Thyroid gland (tissue), 4 donors: ENCODE results near the gene BAZ1B.

Experiments
- POLR2A ChIP-seq, 2 donors: fragments of 450-650 bp; IDR thresholded peaks; one replicate each; pipeline ENCODE4 v1.6.1; 2017; ENCODE audit warnings: antibody characterized with exemption in 2 of 2, mild to moderate bottlenecking in 2 of 2, moderate library complexity in 1 of 2
- TF ChIP-seq, protein P1 (sequence below), 6 experiments: fragments of 200-600 bp in 3 of 6; fragments of 450-650 bp in 3 of 6; sonication (generic) in 3 of 6; IDR thresholded peaks; one replicate each; pipeline ENCODE4 v1.5.1; 2016 to 2019; ENCODE audit warnings: antibody characterized with exemption in 6 of 6, mild to moderate bottlenecking in 2 of 6, inconsistent platforms in 1 of 6, moderate library complexity in 1 of 6

DNA sequence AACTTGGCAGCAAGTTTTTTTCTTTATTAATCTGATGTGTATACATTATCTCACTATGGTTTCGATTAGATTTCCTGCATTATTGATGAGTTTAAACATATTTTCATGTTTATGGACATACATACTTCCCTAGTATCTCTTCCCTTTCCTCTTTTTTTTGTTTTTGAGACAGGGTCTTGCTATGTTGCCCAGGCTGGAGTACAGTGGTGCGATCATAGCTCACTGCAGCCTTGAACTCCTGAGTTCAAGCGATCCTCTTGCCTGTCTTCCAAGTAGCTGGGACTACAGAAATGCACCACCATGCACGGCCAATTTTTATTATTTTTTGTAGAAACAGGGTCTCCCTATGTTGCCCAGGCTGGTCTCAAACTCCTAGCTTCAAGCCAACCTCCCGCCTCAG lies 18.9 kb downstream of the BAZ1B start:
- no peak for TF ChIP-seq POLR2A (IDR thresholded peaks at IDR 0.05)
- TF ChIP-seq, protein P1, sequence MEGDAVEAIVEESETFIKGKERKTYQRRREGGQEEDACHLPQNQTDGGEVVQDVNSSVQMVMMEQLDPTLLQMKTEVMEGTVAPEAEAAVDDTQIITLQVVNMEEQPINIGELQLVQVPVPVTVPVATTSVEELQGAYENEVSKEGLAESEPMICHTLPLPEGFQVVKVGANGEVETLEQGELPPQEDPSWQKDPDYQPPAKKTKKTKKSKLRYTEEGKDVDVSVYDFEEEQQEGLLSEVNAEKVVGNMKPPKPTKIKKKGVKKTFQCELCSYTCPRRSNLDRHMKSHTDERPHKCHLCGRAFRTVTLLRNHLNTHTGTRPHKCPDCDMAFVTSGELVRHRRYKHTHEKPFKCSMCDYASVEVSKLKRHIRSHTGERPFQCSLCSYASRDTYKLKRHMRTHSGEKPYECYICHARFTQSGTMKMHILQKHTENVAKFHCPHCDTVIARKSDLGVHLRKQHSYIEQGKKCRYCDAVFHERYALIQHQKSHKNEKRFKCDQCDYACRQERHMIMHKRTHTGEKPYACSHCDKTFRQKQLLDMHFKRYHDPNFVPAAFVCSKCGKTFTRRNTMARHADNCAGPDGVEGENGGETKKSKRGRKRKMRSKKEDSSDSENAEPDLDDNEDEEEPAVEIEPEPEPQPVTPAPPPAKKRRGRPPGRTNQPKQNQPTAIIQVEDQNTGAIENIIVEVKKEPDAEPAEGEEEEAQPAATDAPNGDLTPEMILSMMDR (IDR thresholded peaks at IDR 0.05) = no peak
